SU-DHL-6 (cell line): ENCODE data around the gene SOX6.

Source experiments
- CTCF ChIP-seq: fragments of 200-600 bp; sonication (generic); IDR thresholded peaks from one replicate; pipeline ENCODE4 v1.5.1; 2017; ENCODE audit warnings: antibody characterized with exemption, mild to moderate bottlenecking, low read length, moderate library complexity; ENCODE audit not compliant: insufficient read depth, poor library complexity, severe bottlenecking
- EZH2phosphoT487 ChIP-seq: fragments of 200-600 bp; sonication (generic), shearing (Covaris generic); conservative IDR thresholded peaks from 2 replicates; pipeline ENCODE4 v1.6.1; 2018; ENCODE audit warnings: mild to moderate bottlenecking, antibody characterized with exemption, low read length, moderate library complexity, mixed read lengths

- TF ChIP-seq CTCF (no peak), EZH2phosphoT487 (no peak)
These were observed 430.3 kb downstream of the SOX6 start for GRCh38 chr11:15926071-15926470.
